Testis (tissue), 2 donors: ENCODE results near the gene COL17A1.

Source experiments
- CTCF ChIP-seq, 3 experiments: fragments of 450-650 bp in 2 of 3; fragments of 200-600 bp in 1 of 3; sonication (generic) in 1 of 3; IDR thresholded peaks; one replicate each; pipeline ENCODE4 v1.5.1; 2016 to 2019; ENCODE audit warnings: antibody characterized with exemption in 3 of 3, mild to moderate bottlenecking in 2 of 3, moderate library complexity in 1 of 3
- POLR2A ChIP-seq: fragments of 450-650 bp; IDR thresholded peaks from one replicate; pipeline ENCODE4 v1.6.1; 2017; ENCODE audit warnings: antibody characterized with exemption, mild to moderate bottlenecking, moderate library complexity

GRCh38 chr10:104040862-104041789, 44.6 kb downstream of the COL17A1 start:
- TF ChIP-seq CTCF (IDR thresholded peaks at IDR 0.05) (no peak), POLR2A (no peak)
